Tongue (tissue), 2 donors: Measurements from ENCODE around the gene SAMM50. TPM values are rescaled to one million over a fixed set of nuclear protein-coding genes. Genes with fewer than 3 reads are reported as not detected.

Experiments
- DNase-seq: peaks from one replicate; pipeline ENCODE4 v3.0.0-alpha.2; 2015
- total RNA-seq: library from RNA; depleted of rRNA; stranded (reverse); fragments of >200 nt; gene quantifications from one replicate; pipeline ENCODE4 v1.2.3, GENCODE V29; 2014

Gene SAMM50
- 59.8 TPM for total RNA-seq

DNA sequence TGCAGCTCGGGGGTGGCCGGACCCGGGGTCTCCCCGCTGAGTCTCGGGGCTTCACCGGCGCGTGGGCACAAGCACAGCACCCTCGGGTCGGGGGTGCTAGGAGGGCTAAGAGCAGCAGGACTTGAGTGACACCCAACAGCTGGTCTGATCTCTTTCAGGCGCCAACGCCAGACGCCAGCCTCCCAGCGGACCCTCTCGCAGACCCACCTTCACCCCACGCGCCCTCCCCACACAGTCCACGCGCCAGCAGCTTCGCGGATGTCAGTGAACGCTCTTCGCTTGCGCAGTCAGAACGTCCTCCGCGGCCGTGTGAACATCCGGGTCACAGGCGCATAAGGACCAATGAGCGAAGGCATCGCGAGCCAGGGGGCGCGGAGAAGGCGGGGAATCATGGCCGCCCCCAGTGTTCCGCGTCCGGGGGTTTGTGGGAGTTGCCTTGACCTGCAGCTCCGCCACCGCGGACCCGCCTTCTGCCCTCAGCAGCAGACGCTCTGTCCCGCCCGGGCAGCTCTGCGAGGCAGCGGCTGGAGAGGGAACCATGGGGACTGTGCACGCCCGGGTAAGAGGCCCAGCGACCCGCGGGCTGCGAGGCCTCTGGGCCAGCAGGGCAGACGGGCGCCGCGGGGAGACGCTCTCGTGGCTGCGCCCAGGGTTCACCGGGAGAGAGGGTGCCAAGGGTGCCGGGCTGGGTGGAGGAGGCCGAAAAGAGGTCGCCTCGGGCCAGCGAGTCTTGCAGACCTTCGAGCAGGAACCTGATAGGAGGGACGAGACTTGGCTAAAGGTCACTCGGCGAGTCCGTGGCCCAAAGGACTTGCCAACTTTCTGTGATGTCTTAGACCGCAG, at the start of gene SAMM50:
Gene SAMM50, plus strand, starts transcription at position 403 of the 843 bp plus-strand sequence. Its CDS starts 136 bp downstream, at position 539.
- peak; percentile 97 for DNase-seq

DNA sequence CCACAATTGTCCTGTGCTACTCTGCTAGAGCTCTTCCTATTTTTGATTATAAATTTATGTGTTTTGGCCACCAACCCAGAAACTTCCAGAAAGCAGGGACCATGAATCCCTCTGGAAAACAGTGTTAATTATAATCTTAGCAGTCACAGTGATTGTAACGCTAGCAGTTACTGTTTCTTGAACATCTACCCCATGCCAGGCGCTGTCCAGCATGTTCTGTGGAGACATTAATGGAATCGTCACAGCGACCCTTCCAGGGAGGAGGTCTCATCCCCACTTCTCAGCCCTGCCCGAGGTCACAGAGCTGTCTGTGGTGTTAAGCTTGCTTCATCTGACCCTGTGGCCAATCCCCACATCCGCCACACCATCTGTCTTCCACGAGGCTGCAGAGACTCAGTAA, 49.6 kb upstream of the SAMM50 start:
- no peak for DNase-seq

DNA sequence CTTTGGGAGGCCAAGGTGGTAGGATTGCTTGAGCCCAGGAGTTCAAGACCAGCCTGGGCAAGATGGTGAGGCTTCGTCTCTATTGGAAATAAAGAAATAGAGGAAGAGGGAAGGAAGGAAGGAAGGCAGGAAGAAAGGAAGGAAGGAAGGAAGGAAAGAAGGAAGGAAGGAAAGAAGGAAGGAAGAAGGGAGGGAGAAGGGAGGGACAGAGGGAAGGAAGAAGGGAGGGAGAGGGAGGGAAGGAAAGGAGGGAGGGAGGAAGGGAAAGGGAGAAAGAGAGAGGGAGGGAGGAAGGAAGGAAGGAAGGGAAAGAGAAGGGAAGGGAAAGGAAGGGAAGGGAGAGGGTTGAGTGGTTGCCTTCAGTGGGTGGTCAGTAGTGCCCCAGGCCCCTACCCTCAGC, 45.5 kb upstream of the SAMM50 start:
- DNase-seq, result no peak

DNA sequence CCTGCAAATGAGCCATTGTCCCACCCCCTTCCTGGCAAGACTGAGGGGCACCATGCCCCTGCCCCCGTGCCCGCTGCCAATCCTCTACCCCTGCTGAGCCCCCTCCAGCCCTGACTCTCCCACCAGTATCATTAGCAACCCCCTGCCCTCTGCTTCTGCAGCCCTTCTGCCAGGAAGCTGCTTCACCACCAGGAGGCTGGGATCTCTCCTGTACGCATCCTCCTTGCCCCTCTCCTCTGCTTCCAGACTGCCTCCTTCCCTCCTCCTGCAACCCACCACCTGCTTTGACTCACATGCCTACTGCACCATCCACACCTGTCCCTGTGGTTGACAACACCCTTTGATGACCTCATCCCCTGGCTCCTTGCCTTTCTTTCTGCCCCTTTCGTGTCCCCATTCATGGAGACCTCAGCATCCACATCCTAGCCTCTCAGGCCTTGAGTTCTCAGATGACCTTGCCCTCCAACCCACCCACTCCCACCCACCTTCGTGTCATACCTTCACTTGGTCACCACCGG, 45.0 kb upstream of the SAMM50 start:
- DNase-seq, result no peak

DNA sequence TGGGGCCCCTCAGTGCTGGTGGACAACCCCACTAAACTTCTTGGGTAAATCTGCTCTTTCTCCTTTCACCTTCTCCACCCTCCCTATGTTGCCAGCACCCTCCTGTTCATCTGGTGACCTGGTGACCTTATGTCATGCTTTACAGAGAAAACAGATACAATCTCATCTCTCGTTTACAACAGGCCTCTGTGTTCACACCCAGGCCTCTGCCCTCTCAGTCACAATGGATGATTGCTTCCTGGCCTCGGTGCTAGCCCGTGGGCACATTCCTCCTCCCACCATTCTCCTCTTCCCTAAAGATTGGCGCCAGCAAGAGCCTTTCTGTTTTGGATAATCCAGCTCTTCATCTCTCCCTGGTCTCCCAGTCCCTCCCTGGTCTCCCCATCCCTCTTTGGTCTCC, 43.9 kb upstream of the SAMM50 start:
- no peak for DNase-seq

DNA sequence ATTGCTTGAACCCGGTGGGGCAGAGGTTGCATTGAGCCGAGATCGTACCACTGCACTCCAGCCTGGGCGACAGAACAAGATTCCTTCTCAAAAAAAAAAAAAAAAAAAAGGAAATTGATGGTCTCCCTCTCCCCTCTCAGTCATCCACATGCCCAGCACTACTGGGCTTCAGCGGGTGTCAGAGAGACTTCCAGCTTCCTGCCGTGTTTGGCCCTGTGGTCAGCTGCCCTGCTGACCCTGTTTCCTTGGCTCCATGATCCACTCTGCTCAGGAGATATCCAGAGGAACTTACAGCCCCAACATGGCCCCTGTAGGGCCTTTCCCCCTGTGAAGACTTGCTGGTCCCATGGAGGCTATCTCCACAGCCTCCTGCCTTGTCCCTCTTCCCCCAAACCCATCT, 37.7 kb upstream of the SAMM50 start:
- no peak for DNase-seq

DNA sequence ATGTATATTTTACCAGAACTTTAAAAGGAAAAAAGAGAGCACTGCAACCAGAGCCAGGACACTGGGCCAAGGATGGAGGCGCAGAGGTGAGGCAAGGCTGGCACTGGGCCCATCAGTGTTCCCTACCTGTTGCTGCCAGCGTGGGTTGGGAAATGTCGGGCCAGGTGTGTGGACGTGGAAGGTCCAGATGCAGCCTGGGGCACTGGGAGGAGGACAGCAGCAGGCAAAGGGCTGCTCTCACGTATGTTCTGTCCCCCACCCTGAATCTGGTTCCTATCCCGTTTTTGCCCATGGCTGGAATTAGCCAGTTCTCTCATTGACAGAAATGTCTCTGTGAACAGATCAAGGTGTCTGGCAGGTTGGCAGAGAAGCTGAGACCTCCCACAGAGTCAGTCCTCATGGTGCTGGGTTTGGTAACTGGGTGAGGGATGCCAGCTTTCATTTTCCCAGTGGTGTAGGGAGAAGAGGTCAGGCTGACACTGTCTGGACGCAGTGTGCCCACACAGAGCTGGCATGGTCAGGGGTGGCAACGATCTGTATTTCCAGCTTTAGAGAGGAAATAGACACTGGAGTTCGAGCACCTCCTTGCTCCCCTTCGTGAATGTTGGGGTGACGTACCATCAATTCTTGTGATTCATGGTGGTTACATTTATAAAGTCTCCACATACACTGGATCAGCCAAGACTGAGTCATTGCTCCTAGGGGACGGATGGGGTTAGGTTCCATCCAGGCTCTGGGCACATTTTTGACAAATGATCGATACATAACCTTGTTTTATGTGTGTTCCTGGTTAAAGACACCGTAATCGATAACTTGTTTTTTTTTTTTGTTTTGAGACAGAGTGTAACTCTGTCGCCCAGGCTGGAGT, 35.9 kb upstream of the SAMM50 start:
- no peak for DNase-seq

DNA sequence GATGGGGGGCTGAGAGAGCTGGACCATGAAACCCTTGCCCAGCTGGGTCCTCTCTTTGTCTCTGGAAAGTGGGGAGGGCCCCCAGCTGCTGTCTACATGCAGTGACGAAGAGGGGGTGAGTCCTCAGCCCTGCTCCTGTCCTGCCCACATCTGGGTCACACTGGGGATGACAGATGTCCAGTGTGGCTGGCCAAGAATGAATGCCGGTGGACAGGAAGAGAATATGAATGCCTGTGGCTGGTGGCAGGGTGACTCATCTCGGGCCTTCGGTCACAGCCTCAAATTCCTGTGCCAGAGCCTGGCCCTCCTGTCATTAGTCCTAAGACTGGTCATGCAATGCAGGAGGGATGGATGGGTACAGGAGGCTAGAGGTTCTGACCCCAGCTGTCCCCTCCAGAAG, 33.9 kb upstream of the SAMM50 start:
- DNase-seq, result peak; percentile 31

DNA sequence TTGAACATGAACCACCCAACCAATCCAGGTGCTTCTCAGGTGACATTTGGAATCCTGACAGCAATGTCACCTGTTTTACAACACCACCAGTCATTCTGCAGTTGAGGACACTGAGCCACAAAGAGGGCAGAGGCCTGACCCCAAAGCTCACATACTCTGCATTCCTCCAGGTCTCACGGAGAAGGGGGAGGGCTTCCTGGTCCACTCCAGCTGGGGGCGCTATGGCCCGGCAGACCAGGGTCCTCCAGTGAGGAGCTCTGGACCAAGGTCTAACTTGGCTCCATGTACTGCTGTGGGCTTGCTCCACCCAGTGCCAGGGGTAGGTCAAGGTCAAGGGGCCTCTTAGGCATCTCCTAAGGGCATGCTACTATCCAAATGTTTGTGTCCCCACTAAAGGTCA, 33.1 kb upstream of the SAMM50 start:
- DNase-seq, result no peak

DNA sequence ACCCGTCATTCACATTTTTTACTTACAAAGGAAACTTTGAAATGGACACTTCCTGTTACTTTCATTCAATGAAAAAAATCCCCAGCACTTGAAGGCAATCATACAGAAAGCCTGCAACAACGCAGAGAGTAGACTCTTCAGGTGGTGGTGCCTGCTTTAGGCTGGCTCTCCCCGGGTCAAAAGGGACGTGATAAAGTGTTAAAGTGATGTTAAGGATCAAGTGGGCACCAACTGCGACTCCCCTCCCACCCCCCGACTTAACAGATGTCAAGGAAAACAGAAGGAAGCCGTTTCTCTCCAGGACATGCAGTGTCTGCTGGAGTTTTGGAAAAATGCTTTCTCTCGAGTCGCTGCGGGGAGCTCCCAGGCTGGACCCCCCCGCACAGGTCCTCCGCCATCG, 32.1 kb upstream of the SAMM50 start:
- DNase-seq, result no peak

DNA sequence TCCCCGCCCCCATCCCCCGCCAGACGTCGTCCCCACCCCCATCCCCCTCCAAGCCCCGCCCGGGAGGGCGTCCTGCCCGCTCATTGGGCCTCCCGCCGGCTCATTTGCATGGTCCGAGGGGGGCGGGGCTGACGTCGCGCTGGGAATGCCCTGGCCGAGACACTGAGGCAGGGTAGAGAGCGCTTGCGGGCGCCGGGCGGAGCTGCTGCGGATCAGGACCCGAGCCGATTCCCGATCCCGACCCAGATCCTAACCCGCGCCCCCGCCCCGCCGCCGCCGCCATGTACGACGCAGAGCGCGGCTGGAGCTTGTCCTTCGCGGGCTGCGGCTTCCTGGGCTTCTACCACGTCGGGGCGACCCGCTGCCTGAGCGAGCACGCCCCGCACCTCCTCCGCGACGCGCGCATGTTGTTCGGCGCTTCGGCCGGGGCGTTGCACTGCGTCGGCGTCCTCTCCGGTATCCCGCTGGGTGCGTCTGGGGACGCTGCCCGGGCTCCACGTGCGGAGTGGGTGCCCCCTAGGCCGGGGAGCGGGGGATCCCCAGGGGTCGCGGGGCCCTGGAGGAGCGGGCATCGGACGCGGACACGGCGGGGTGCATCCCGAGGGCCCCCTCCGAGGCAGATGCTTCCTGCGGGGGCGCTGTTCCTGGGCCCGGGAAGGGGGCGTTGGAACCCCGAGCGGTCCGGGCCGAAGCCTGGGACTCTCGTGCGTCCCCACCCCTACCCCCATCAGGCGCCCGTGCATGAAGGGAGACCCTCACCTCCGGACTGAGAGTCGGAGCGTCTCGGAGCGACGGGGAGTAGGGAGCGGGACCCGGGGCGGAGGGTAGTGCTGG, 31.4 kb upstream of the SAMM50 start, which contains the start of gene PNPLA3:
Gene PNPLA3, plus strand, starts transcription at position 175 of the 834 bp plus-strand sequence. Its CDS starts 107 bp downstream, at position 282.
- peak; percentile 95 for DNase-seq

DNA sequence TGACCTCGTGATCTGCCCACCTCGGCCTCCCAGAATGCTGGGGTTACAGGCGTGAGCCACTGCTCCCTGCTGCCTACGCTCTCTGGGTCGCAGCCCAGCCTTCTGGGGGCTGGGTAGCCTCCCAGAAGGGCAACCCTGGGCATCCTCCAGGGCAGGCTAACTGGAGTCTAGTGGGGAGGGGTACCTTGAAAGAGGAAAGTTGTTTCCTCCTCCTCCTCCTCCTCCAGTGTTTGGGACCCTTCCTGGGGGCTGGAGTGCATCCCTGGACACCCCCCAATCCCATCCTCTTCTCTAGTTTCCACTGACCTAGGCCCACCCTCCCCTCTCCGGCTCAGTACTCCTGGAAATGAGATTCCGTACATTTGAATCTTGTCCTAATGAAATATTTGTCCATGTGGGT, 30.4 kb upstream of the SAMM50 start:
- DNase-seq, result no peak

DNA sequence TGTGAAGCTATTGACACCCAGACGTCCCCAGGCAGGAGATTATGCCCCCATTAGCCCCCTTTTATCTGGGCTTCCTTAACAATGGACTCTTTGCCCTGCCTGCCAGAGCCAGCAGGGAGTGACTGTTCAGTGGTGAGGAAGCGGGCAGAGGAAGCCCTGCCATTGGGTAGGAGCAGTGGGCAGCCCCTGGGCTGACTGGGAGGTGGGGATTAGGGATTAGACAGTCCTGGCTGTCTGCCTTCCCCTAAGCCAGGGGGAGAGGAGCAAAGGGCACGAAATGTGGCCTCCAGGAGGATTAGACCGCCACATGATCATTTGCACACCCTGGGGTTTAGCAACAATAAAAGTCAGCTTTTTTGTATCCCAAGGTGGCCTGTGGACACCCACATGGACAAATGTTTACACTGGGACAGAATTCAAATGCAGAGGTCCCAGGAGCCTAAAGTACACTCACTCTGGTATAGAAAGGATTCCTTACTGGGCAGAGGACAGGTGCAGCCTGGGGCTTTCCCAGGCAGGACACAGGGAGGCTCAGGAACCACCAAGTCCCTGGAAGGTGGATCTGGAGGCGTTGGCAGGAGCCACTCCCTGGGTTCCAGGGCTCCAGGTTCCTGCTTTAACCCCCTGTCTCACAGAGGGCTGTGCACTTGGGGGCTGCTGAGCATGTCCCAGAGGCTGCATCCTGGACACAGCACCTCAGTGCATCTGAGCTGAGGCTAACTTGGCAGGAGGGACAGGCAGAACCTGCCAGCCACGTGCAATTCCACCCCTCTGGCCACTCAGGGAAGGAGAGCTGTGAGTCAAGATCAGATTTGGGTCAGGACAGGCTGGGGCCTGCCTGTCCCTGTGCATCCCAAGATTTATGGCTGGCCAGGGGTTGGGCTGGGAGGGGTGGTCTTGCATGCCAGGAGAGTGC, 29.6 kb upstream of the SAMM50 start:
- no peak for DNase-seq

DNA sequence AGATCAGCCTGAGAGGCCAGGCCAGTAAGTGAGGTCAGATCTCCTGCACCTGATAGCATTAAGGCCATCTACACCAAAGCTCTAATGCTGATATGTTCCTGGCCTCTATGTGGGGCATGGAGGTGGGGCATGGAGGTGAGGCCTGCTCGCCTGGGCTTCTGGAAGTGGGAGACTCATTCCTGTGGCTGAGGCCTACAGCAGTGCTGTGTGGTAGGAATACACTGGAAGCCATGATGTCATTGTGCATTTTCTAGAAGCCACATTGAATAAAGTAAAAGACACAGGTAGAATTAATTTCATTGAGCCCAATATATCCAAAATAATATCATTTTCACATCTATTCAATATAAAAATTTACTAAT, 28.9 kb upstream of the SAMM50 start:
- DNase-seq, result no peak

DNA sequence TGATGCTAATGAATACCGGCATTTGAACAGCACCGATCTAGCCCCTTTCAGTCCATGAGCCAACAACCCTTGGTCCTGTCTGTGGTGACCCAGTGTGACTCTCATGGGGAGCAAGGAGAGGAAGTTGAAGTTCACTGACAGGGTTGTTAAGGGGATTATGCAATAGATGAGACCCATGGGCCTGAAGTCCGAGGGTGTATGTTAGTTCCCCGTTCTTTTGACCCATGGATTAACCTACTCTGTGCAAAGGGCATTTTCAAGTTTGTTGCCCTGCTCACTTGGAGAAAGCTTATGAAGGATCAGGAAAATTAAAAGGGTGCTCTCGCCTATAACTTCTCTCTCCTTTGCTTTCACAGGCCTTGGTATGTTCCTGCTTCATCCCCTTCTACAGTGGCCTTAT, 26.8 kb upstream of the SAMM50 start:
- no peak for DNase-seq

DNA sequence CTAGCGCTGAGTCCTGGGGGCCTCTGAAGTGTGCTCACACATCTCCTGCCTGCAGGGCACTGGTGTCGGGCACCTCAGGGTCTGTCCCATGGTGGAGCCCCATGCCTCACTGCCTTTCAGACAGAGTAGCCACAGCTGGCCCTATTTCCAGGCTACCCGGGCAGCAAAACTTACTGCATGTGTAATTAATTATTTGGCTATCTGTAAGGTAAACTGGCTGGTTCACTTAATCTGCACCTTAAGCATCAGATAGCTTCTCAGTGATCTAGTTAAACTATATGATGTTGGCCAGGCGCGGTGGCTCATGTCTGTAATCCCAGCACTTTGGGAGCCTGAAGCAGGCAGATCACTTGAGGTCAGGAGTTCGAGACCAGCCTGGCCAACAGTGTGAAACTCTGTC, 26.3 kb upstream of the SAMM50 start:
- DNase-seq, result no peak

DNA sequence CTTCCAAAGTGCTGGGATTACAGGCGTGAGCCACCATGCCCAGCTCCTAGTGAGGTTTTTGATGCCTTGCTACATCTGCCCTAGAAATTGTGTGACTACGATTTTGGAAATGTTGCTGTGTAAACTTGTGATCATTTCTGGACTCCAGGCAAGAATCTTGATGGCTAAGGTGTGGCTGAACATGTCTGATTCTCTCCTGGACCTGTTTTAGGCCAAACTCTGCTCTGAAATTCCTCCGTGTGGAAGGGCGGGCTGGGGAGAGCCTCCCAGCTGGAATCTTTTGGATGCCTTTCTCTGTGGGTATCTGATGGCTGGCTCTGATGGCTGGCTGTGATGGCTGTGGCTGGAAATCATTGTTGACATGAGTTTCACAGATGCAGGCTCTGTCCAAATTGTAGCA, 23.5 kb upstream of the SAMM50 start:
- no peak for DNase-seq

DNA sequence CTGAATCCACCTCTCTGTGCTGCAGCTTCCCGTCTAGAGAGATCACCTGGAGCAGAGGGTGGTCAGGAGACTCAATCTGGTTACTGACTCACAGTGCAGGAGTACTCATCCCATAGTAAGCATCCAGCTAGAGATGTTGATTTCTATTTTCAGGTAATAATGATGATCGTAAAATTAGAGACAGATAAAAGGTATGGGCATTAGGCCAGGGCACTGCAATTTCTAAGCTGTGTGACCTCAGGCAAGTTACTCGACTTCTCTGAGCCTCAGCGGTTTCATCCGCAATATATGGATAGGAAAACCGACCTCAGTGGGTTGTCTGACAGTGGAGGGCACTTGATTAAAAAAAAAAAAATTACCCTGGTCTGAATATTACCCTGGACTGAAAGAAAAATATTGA, 13.8 kb upstream of the SAMM50 start:
- no peak for DNase-seq

DNA sequence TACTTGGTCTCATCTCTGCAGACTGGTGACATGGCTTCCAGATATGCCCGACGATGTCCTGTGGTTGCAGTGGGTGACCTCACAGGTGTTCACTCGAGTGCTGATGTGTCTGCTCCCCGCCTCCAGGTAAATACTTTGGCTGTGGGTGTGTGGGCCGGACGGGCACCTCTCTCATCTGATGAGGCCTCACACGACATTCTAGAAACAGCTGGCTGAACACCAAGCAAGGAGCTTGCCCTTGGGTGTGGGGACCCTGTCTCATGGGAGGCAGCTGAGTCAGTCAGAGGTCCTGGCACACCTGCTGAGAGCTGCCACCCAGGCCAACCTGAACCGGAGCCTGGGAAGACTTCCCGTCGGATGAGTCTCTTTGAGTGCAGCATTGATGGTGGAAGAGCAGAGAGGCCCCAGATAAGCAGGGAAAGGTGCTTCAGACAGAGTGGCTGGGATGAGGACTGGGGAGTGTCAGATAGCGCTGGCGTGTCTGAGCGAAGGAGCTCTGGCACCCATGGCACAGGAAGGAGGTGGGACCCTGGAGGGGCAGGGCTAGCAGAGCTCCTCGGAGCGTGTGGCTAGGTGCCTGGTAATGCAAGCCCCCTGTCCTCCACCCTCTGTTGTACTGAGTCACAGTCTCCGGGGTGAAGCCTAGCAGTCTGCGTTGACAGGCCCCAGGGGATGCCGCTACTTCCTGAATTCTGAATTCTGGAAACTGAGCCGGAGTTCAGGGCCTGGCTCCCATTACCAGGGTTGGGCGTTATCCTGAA, 10.4 kb upstream of the SAMM50 start:
- DNase-seq, result no peak

DNA sequence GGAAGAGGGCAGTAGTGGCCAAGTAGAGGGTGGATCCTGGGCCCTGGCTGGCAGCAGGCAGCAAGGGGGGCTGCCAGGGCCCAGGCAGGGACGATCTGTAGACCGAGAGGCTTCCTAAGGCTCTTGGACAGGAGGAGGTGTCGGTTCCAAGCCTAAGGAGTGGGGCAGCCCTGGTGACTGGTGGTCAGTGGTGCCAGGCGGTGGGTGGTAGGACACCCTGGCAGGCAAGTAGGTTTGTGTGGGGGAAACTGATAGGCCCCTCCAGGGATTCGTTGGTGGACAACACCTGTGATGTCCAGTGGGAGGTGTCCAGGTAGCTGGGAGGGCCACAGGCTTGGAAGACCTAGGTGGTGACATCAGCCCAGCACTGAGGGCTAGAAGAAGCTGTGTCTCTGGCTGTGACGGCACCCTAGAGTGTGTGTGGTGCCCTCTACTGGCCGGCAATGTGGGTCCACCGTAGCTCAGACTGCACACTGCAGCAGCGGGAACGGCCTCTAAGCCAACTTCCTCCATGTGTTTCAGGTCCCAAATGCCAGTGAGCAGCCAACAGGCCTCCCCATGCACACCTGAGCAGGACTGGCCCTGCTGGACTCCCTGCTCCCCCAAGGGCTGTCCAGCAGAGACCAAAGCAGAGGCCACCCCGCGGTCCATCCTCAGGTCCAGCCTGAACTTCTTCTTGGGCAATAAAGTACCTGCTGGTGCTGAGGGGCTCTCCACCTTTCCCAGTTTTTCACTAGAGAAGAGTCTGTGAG, 9.4 kb upstream of the SAMM50 start:
- DNase-seq, result peak; percentile 52
